Mesothelial cell of epicardium (in vitro differentiated cells): ENCODE measurements around the gene MAPK13. TPM values are rescaled to one million over a fixed set of nuclear protein-coding genes. Genes with fewer than 3 reads are reported as not detected.

Experiments used
- DNase-seq, 2 experiments: peaks; one replicate each; pipeline ENCODE4 v3.0.0; 2021; ENCODE audit warnings: low spot score in 2 of 2; ENCODE audit not compliant: unreplicated experiment in 2 of 2
- H3K27ac Mint-ChIP-seq: 2 replicates; pipeline ENCODE4 v1.8.0; 2021; ENCODE audit warnings: mixed read lengths
- H3K27me3 Mint-ChIP-seq: 2 replicates; pipeline ENCODE4 v1.8.0; 2021; ENCODE audit warnings: low read depth, mixed read lengths
- H3K36me3 Mint-ChIP-seq: 2 replicates; pipeline ENCODE4 v1.8.0; 2021; ENCODE audit warnings: mixed read lengths
- H3K4me1 Mint-ChIP-seq: 2 replicates; pipeline ENCODE4 v1.8.0; 2021; ENCODE audit warnings: mixed read lengths
- H3K4me3 Mint-ChIP-seq: 2 replicates; pipeline ENCODE4 v1.8.0; 2021; ENCODE audit warnings: mild to moderate bottlenecking, moderate library complexity, mixed read lengths
- H3K9me3 Mint-ChIP-seq: 2 replicates; pipeline ENCODE4 v1.8.0; 2021; ENCODE audit warnings: mixed read lengths
- CTCF ChIP-seq: fragments of 200-600 bp; sonication (generic); IDR thresholded peaks from one replicate; pipeline ENCODE4 v1.5.0; 2021; ENCODE audit warnings: antibody characterized with exemption; ENCODE audit not compliant: unreplicated experiment
- total RNA-seq: library from RNA; stranded (reverse); gene quantifications from 3 replicates; pipeline ENCODE4 v1.2.1, GENCODE V29; 2021

The MAPK13 gene
- total RNA-seq, 1 donor from 2014 or later = 20.6 TPM

DNA sequence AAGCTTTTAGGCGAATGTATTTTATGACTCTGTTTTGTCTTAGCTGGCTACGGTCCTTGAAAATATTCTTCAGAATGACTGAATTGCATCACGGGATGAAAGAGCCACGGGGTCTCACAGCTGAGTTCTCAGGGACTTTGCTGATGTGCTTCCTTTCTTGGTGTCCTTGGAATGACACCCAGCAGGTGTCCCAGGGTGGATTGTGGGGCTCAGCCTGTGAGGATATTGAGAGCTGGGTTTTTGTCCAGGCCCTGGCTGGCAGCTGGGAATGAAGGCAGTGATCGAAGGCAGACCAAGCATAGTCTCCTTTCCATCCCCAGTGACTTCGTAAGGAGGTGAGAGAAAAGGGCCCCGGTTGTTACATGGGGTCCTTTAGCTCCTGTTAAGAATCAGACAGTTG is 18.8 kb upstream of the MAPK13 start:
- Mint-ChIP-seq H3K36me3 (peaks cover 43% of the 10 kb centered on the region), H3K27ac (peak overlapping the region; percentile 25), H3K27me3 (no peaks in the 10 kb centered on the region), H3K9me3 (no peaks in the 10 kb centered on the region), H3K4me1 (no peaks in the 10 kb centered on the region), H3K4me3 (no peak overlapping the region)
- no peak for DNase-seq
- no peak for TF ChIP-seq CTCF

DNA sequence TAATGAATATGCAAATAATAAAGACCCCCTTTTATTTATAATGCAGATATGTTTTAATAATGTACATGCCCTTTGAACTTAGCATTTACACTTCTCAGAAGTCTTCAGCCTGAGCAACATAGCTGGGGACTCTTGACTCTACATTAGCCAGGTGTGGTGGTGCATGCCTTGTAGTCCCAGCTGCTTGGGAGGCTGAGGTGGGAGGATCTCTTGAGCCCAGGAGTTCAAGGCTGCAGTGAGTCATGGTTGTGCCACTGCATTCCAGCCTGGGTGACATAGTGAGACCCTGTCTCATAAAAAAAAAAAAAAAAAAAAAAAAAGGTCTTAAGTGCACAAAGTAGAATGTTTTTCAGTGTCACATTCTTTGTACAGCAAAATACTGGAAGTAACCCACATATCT is 17.3 kb upstream of the MAPK13 start:
- DNase-seq = no peak
- TF ChIP-seq CTCF = no peak
- H3K27me3 Mint-ChIP-seq = no peaks in the 10 kb centered on the region
- no peak overlapping the region for H3K27ac Mint-ChIP-seq
- no peak overlapping the region for H3K4me3 Mint-ChIP-seq
- H3K36me3 Mint-ChIP-seq = peaks cover 36% of the 10 kb centered on the region
- H3K4me1 Mint-ChIP-seq = no peaks in the 10 kb centered on the region
- H3K9me3 Mint-ChIP-seq = no peaks in the 10 kb centered on the region

GRCh38 chr6:36113703-36114102 is 16.6 kb upstream of the MAPK13 start:
- no peak overlapping the region for H3K4me3 Mint-ChIP-seq
- no peaks in the 10 kb centered on the region for H3K9me3 Mint-ChIP-seq

GRCh38 chr6:36114798-36115408 is 15.4 kb upstream of the MAPK13 start:
- Mint-ChIP-seq H3K4me3 (no peak overlapping the region), H3K27me3 (no peaks in the 10 kb centered on the region), H3K27ac (no peak overlapping the region), H3K36me3 (peaks cover 23% of the 10 kb centered on the region), H3K4me1 (peaks cover 9% of the 10 kb centered on the region), H3K9me3 (no peaks in the 10 kb centered on the region)
- no peak for DNase-seq
- TF ChIP-seq CTCF = no peak

More at GRCh38 chr6:36113703-36114102, 16.6 kb upstream of the MAPK13 start:
- no peaks in the 10 kb centered on the region for H3K27me3 Mint-ChIP-seq
- no peak for DNase-seq
- H3K27ac Mint-ChIP-seq = no peak overlapping the region
- H3K4me1 Mint-ChIP-seq = peaks cover 5% of the 10 kb centered on the region
- peaks cover 29% of the 10 kb centered on the region for H3K36me3 Mint-ChIP-seq
- TF ChIP-seq CTCF = no peak

- H3K4me1 Mint-ChIP-seq = peaks cover 9% of the 10 kb centered on the region
- no peak for TF ChIP-seq CTCF
- no peak for DNase-seq
- no peak overlapping the region for H3K27ac Mint-ChIP-seq
- no peak overlapping the region for H3K4me3 Mint-ChIP-seq
- H3K9me3 Mint-ChIP-seq = no peaks in the 10 kb centered on the region
- no peaks in the 10 kb centered on the region for H3K27me3 Mint-ChIP-seq
- H3K36me3 Mint-ChIP-seq = peaks cover 18% of the 10 kb centered on the region
These were observed 14.9 kb upstream of the MAPK13 start for GRCh38 chr6:36115412-36115811.
